HepG2 (cell line): Measurements from ENCODE around the gene PARP2. TPM values are rescaled to one million over a fixed set of nuclear protein-coding genes. Genes with fewer than 3 reads are reported as not detected.

ENCODE experiments used
- ATAC-seq: fragments of 200-7000 bp; cut with Tn5 transposase; 3 replicates; pipeline ENCODE4 v1.9.1; 2020; ENCODE audit warnings: mild to moderate bottlenecking, moderate library complexity
- Bru-seq: library from RNA; stranded (reverse); fragments of 400-500 nt; gene quantifications from one replicate; lab custom pipeline; 2021; lab: Mats Ljungman, UMichigan
- BruChase-seq, 2 experiments: library from RNA; stranded (reverse); fragments of 400-500 nt; gene quantifications; one replicate each; lab custom pipeline; 2021; lab: Mats Ljungman, UMichigan
- BruUV-seq: library from RNA; stranded (reverse); fragments of 400-500 nt; replicated peaks from 2 replicates; lab custom pipeline; 2021; lab: Mats Ljungman, UMichigan
- CTCF ChIA-PET: fragments of 300-600 bp; formaldehyde crosslinking; extraction: SDS; loops from one replicate; lab custom pipeline; 2021; ENCODE audit warnings: low total read pairs, inconsistent platforms, low intra/inter-chr PET ratio; lab: Yijun Ruan, JAX
- POLR2A ChIA-PET: fragments of 350-600 bp; sonication (Branson Sonifier 250); formaldehyde crosslinking; loops from one replicate; lab custom pipeline; 2020; ENCODE audit warnings: antibody characterized with exemption, inconsistent platforms; lab: Yijun Ruan, JAX
- DNase-seq: peaks from one replicate; pipeline ENCODE4 v3.0.0-alpha.2; 2015; ENCODE audit warnings: low spot score
- FAIRE-seq: peaks from 3 replicates; lab custom pipeline; 2011; peaks lifted over from hg19 to GRCh38; lab: Jason Lieb, UNC
- H2AFZ ChIP-seq: one replicate; pipeline ENCODE4 v1.6.1; 2011; ENCODE audit warnings: low read length, inconsistent platforms
- H3K27ac ChIP-seq: fragments of 300-600 bp; 3 replicates; pipeline ENCODE4 v1.8.0; 2011; ENCODE audit warnings: mixed run types, mild to moderate bottlenecking, mixed read lengths, low read length, inconsistent platforms; ENCODE audit not compliant: insufficient read depth; ENCODE audit errors: extremely low read length
- H3K27me3 ChIP-seq, 2 experiments: fragments of 200-600 bp in 1 of 2; 2 replicates in 1 of 2; 3 replicates in 1 of 2; pipeline versions ENCODE4 v1.6.0 to v1.8.0; 2011; ENCODE audit warnings: low read length in 2 of 2, mild to moderate bottlenecking in 2 of 2, moderate library complexity in 2 of 2, inconsistent platforms in 1 of 2; ENCODE audit not compliant: insufficient read depth in 2 of 2, control insufficient read depth in 1 of 2
- H3K36me3 ChIP-seq, 2 experiments: fragments of 200-600 bp in 1 of 2; replicated peaks in 1 of 2; 2 replicates in 1 of 2; 3 replicates in 1 of 2; pipeline versions ENCODE4 v1.5.1 to v1.8.0; 2011; ENCODE audit warnings: low read length in 2 of 2, inconsistent platforms in 1 of 2; ENCODE audit not compliant: insufficient read depth in 2 of 2, control insufficient read depth in 1 of 2
- H3K4me1 ChIP-seq: 2 replicates; pipeline ENCODE4 v1.5.1; 2012; ENCODE audit warnings: low read length, inconsistent platforms; ENCODE audit not compliant: insufficient read depth
- H3K4me2 ChIP-seq: 2 replicates; pipeline ENCODE4 v1.6.0; 2011; ENCODE audit warnings: low read depth, low read length, inconsistent platforms
- H3K4me3 ChIP-seq, 3 experiments: fragments of 200-600 bp in 1 of 3; sonication (generic), shearing (Covaris generic) in 1 of 3; replicated peaks in 1 of 3; 2 replicates each; pipeline ENCODE4 v1.5.1; 2011 to 2016; ENCODE audit warnings: low read length in 3 of 3, inconsistent platforms in 2 of 3, low read depth in 2 of 3, mild to moderate bottlenecking in 2 of 3, control low read depth in 1 of 3, mixed read lengths in 1 of 3; ENCODE audit not compliant: insufficient read depth in 1 of 3
- H3K79me2 ChIP-seq: one replicate; pipeline ENCODE4 v1.6.1; 2011; ENCODE audit warnings: low read length, inconsistent platforms; ENCODE audit not compliant: insufficient read depth
- H3K9ac ChIP-seq: 2 replicates; pipeline ENCODE4 v1.6.0; 2011; ENCODE audit warnings: mild to moderate bottlenecking, low read depth, low read length, inconsistent platforms; ENCODE audit not compliant: insufficient read depth
- H3K9me3 ChIP-seq: 2 replicates; pipeline ENCODE4 v1.5.1; 2012; ENCODE audit warnings: mild to moderate bottlenecking, low read length
- H4K20me1 ChIP-seq: 2 replicates; pipeline ENCODE4 v1.6.0; 2011; ENCODE audit warnings: inconsistent platforms, mild to moderate bottlenecking, low read length, moderate library complexity; ENCODE audit not compliant: insufficient read depth
- CBX2 ChIP-seq, 2 experiments: fragments of 200-600 bp in 1 of 2; sonication (generic); formaldehyde crosslinking in 1 of 2; IDR thresholded peaks; 2 replicates each; pipeline versions ENCODE4 v1.7.0 to v1.8.1; 2018 to 2022; ENCODE audit warnings: low read depth in 2 of 2, low read length in 1 of 2, mild to moderate bottlenecking in 1 of 2, missing genetic modification reagents in 1 of 2
- CEBPB ChIP-seq: IDR thresholded peaks from 2 replicates; pipeline ENCODE4 v1.6.1; 2011; ENCODE audit warnings: low read depth, low read length, improper control_type of control experiment, borderline replicate concordance
- KAT2B ChIP-seq: fragments of 150-350 bp; IDR thresholded peaks from 2 replicates; pipeline ENCODE4 v1.6.1; 2014; ENCODE audit warnings: low read depth, low read length, borderline replicate concordance
- KDM2A ChIP-seq: sonication (generic); formaldehyde crosslinking; IDR thresholded peaks from 2 replicates; pipeline ENCODE4 v1.4.0; 2020; ENCODE audit warnings: low read depth, missing genetic modification reagents, borderline replicate concordance
- MXD4 ChIP-seq: IDR thresholded peaks from 2 replicates; pipeline ENCODE4 v1.6.1; 2016; ENCODE audit warnings: mild to moderate bottlenecking, missing biosample characterization, missing genetic modification reagents
- NFIC ChIP-seq: IDR thresholded peaks from 2 replicates; pipeline ENCODE4 v1.6.1; 2012; ENCODE audit warnings: mild to moderate bottlenecking, low read length, inconsistent platforms
- SIX1 ChIP-seq: sonication (generic); formaldehyde crosslinking; IDR thresholded peaks from 2 replicates; pipeline ENCODE4 v1.4.0; 2020; ENCODE audit warnings: missing genetic modification reagents, borderline replicate concordance
- TBX3 ChIP-seq: fragments of 450-650 bp; IDR thresholded peaks from 2 replicates; pipeline ENCODE4 v1.6.1; 2017; ENCODE audit warnings: antibody characterized with exemption, mild to moderate bottlenecking, inconsistent platforms, borderline replicate concordance
- ZKSCAN8 ChIP-seq: IDR thresholded peaks from 2 replicates; pipeline ENCODE4 v1.6.1; 2016; ENCODE audit warnings: borderline replicate concordance, missing genetic modification reagents, missing compliant biosample characterization
- ZNF124 ChIP-seq: sonication (generic); formaldehyde crosslinking; IDR thresholded peaks from 2 replicates; pipeline ENCODE4 v1.4.0; 2020; ENCODE audit warnings: missing genetic modification reagents
- ZNF768 ChIP-seq: sonication (generic); formaldehyde crosslinking; IDR thresholded peaks from 2 replicates; pipeline ENCODE4 v1.4.0; 2020; ENCODE audit warnings: missing genetic modification reagents
- ZNF775 ChIP-seq: sonication (generic); formaldehyde crosslinking; IDR thresholded peaks from 2 replicates; pipeline ENCODE4 v1.4.0; 2020; ENCODE audit warnings: missing genetic modification reagents, mild to moderate bottlenecking, moderate library complexity, borderline replicate concordance
- WGBS: methylation state at CpG from one replicate; pipeline ENCODE4 v1.1.6; 2017; ENCODE audit warnings: low lambda C conversion rate; 5-methylcytosine and 5-hydroxymethylcytosine counted together
- in situ Hi-C: cut with HindIII; loops from 2 replicates; pipeline ENCODE4 v1.10.0; 2017; ENCODE audit warnings: low pct_unique_long_range_greater_than_20kb; ENCODE audit not compliant: extremely low pct_ligation_motif_present
- intact Hi-C: fragments of 100-400 bp; cut with micrococcal nuclease; formaldehyde crosslinking; loops from one replicate; pipeline ENCODE4 v1.10.0; 2022; ENCODE audit not compliant: unreplicated experiment
- long read RNA-seq, 2 experiments: library from RNA in 1 of 2; library from polyadenylated mRNA in 1 of 2; stranded (forward) in 1 of 2; unstranded in 1 of 2; transcript quantifications; one replicate each; pipeline ENCODE4 v2.0.0, GENCODE V29; 2019 to 2022
- polyA minus RNA-seq, 3 experiments: library from RNA; depleted of rRNA, polyadenylated mRNA; stranded (reverse); fragments of >200 nt; gene quantifications; 2 replicates each; pipeline ENCODE4 v1.2.3, GENCODE V29; 2011; ENCODE audit warnings: low replicate concordance in 1 of 3
- polyA plus RNA-seq, 8 experiments: library from polyadenylated mRNA; depleted of rRNA in 3 of 8; stranded (reverse) in 7 of 8; unstranded in 1 of 8; fragments of >200 nt; fragmentation: Illumina TruSeq in 4 of 8; extraction: Trizol in 4 of 8; gene quantifications; 2 replicates each; pipeline versions ENCODE4 v1.2.1 to v1.2.3, GENCODE V29; 2011 to 2016; ENCODE audit warnings: low read depth in 4 of 8, missing spikeins in 1 of 8, mixed read lengths in 1 of 8; ENCODE audit not compliant: insufficient read depth in 1 of 8
- total RNA-seq, 5 experiments: library from RNA; depleted of rRNA; stranded (reverse); fragments of >200 nt; fragmentation: Illumina TruSeq; extraction: Trizol; gene quantifications; 2 replicates each; pipeline ENCODE4 v1.2.3, GENCODE V29; 2016; ENCODE audit warnings: low read depth in 1 of 5
- TF ChIP-seq, protein P1 (sequence below): sonication (generic); formaldehyde crosslinking; IDR thresholded peaks from 2 replicates; pipeline ENCODE4 v1.4.0; 2020; ENCODE audit warnings: missing genetic modification reagents

The PARP2 gene, protein sequence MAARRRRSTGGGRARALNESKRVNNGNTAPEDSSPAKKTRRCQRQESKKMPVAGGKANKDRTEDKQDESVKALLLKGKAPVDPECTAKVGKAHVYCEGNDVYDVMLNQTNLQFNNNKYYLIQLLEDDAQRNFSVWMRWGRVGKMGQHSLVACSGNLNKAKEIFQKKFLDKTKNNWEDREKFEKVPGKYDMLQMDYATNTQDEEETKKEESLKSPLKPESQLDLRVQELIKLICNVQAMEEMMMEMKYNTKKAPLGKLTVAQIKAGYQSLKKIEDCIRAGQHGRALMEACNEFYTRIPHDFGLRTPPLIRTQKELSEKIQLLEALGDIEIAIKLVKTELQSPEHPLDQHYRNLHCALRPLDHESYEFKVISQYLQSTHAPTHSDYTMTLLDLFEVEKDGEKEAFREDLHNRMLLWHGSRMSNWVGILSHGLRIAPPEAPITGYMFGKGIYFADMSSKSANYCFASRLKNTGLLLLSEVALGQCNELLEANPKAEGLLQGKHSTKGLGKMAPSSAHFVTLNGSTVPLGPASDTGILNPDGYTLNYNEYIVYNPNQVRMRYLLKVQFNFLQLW
- total RNA-seq (2016; rRNA removed; fragmentation: Illumina TruSeq; extraction: Trizol), result 37.3 and 39.1 TPM in 2 replicates
- total RNA-seq (2016; cell fraction: cytosol; rRNA removed; fragmentation: Illumina TruSeq; extraction: Trizol; ENCODE audit: low read depth), result 12.6 and 13.3 TPM in 2 replicates
- total RNA-seq (2016; cell fraction: insoluble cytoplasmic fraction; rRNA removed; fragmentation: Illumina TruSeq; extraction: Trizol), result 38.8 and 39.8 TPM in 2 replicates
- 15.3 and 15.8 TPM in 2 replicates for total RNA-seq (2016; cell fraction: membrane; rRNA removed; fragmentation: Illumina TruSeq; extraction: Trizol)
- total RNA-seq (2016; cell fraction: nucleus; rRNA removed; fragmentation: Illumina TruSeq; extraction: Trizol), result 45.9 and 50.0 TPM in 2 replicates
- 31.3 and 38.4 TPM in 2 replicates for polyA plus RNA-seq (2011; rRNA removed)
- polyA plus RNA-seq (2011; cell fraction: cytosol; rRNA removed), result 18.1 and 20.5 TPM in 2 replicates
- polyA plus RNA-seq (2011; cell fraction: nucleus; rRNA removed), result 71.4 and 74.8 TPM in 2 replicates
- 34.8 and 43.7 TPM in 2 replicates for polyA plus RNA-seq (2012)
- polyA plus RNA-seq (2016; cell fraction: cytosol; fragmentation: Illumina TruSeq; extraction: Trizol; ENCODE audit: low read depth), result 5.1 and 5.8 TPM in 2 replicates
- 60.5 and 63.6 TPM in 2 replicates for polyA plus RNA-seq (2016; cell fraction: insoluble cytoplasmic fraction; fragmentation: Illumina TruSeq; extraction: Trizol; ENCODE audit: low read depth)
- 8.6 and 9.1 TPM in 2 replicates for polyA plus RNA-seq (2016; cell fraction: membrane; fragmentation: Illumina TruSeq; extraction: Trizol; ENCODE audit: low read depth)
- 132 and 134 TPM in 2 replicates for polyA plus RNA-seq (2016; cell fraction: nucleus; fragmentation: Illumina TruSeq; extraction: Trizol; ENCODE audit: insufficient read depth, low read depth)
- 7.0 and 16.0 TPM in 2 replicates for polyA minus RNA-seq (2011; rRNA and poly(A)+ RNA removed; ENCODE audit: low replicate concordance)
- polyA minus RNA-seq (2011; cell fraction: cytosol; rRNA and poly(A)+ RNA removed), result 10.3 and 12.2 TPM in 2 replicates
- polyA minus RNA-seq (2011; cell fraction: nucleus; rRNA and poly(A)+ RNA removed), result 20.7 and 27.6 TPM in 2 replicates
- percentile 70 among the genes with signal in this experiment for Bru-seq, nascent RNA
- percentile 72 among the genes with signal in this experiment for BruChase-seq, experiment 1, labeled RNA remaining after a 6-hour chase
- BruChase-seq, experiment 2, labeled RNA remaining after a 2-hour chase, result percentile 71 among the genes with signal in this experiment
- long read RNA-seq, experiment 1, transcript PARP2-202 (16 exons, 1,881 nt), result major isoform, 21 of 39 reads
- long read RNA-seq, experiment 1, transcript PARP2-201 (16 exons, 1,886 nt), result minor isoform, 10 of 39 reads
- long read RNA-seq, experiment 1, partial matches to known transcripts, result 3 of 39 reads
- long read RNA-seq, experiment 1, other reads (novel, unspliced or antisense), result 5 of 39 reads
- long read RNA-seq, experiment 2, transcript PARP2-202 (16 exons, 1,881 nt), result major isoform, 11 of 37 reads
- long read RNA-seq, experiment 2, transcript PARP2-201 (16 exons, 1,886 nt), result minor isoform, 10 of 37 reads
- long read RNA-seq, experiment 2, partial matches to known transcripts, result 8 of 37 reads
- long read RNA-seq, experiment 2, other reads (novel, unspliced or antisense), result 7 of 37 reads

DNA sequence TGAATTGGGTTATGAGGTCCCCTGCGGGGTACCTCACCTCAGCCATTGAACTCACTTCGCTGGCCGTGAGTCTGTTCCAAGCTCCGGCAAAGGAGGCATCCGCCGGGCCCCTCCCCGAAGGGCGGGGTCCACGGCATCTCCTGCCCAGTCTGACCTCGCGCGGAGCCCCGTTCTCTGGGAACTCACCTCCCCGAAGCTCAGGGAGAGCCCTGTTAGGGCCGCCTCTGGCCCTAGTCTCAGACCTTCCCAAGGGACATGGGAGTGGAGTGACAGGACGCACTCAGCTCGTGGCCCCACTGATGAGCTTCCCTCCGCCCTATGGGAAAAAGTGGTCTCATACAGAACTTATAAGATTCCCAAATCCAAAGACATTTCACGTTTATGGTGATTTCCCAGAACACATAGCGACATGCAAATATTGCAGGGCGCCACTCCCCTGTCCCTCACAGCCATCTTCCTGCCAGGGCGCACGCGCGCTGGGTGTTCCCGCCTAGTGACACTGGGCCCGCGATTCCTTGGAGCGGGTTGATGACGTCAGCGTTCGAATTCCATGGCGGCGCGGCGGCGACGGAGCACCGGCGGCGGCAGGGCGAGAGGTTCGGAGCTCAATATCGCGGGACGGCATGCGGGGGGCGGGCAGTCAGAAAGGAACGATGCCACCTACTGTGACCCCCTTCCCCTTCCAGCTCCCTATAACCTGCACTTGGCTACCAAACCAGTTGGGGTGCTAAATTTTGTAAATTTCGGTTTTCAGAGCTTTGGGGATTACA lies at the start of gene PARP2:
PARP2 (plus strand) TSS at position 544 of the 770 bp plus-strand sequence; CDS start at position 551, 7 bp downstream.
- Histone ChIP-seq H3K79me2 (peaks cover 12% of the 10 kb centered on the region), H3K4me1 (peaks cover 24% of the 10 kb centered on the region), H3K9ac (peak within 1 kb of the TSS; percentile 91), H3K4me2 (peak within 1 kb of the TSS; percentile 70), H4K20me1 (no peaks in the 10 kb centered on the region), H3K27me3 (no peaks in the 10 kb centered on the region; a peak in 1 of 5 replicates), H3K4me3 (peak within 1 kb of the TSS; percentile 82 to 88 (median 86)), H3K9me3 (no peaks in the 10 kb centered on the region), H3K36me3 (peaks cover 5 to 16% of the 10 kb centered on the region in 2 experiments; a peak in 4 of 5 replicates), H3K27ac (peak within 1 kb of the TSS; percentile 89), H2AFZ (peak within 1 kb of the TSS; percentile 90)
- ATAC-seq (peak; percentile 99), FAIRE-seq (peak; percentile 99), DNase-seq (peak; percentile 100)
- BruUV-seq, result TSS peak; percentile 95
- POLR2A ChIA-PET, result interaction anchor here (0.7 to 5.8 kb wide), 39 partner anchors 9 to 1214 kb away, joined by 3 to 139 read pairs (median 6); partner anchors contain the start of genes APEX1, ARHGEF40, CCNB1IP1 and METTL3
- CTCF ChIA-PET, result no interaction called here
- in situ Hi-C loops, result loop anchor here (25.0 kb wide), 2 partner anchors 119 to 644 kb away; partner anchors contain the start of genes APEX1, METTL17, OSGEP and PIP4P1
- WGBS, result 2% methylated on average over 39 of the region's 50 CpGs
- intact Hi-C loops, result loop anchor here (1.0 to 2.0 kb wide), 6 partner anchors 10 to 343 kb away; partner anchors contain the start of genes CCNB1IP1, PIP4P1 and TEP1
- TF ChIP-seq CEBPB (no peak), ZKSCAN8 (peak; percentile 91; the same call in 1 of the 2 replicates), MXD4 (no peak; the same call in 1 of the 2 replicates), NFIC (no peak; the same call in 1 of the 2 replicates), ZNF775 (CRISPR knock-in tag) (peak; percentile 81; the same call in 1 of the 2 replicates), ZNF768 (CRISPR knock-in tag) (peak; percentile 14; the same call in 1 of the 2 replicates), ZNF124 (peak; percentile 95), TBX3 (peak; percentile 54; the same call in 1 of the 2 replicates), CBX2 (IDR thresholded peaks at IDR 0.05; ENCODE audit: low read depth, low read length) (no peak), CBX2 (CRISPR knock-in tag; IDR thresholded peaks at IDR 0.05; ENCODE audit: low read depth) (no peak), KDM2A (peak; percentile 85), SIX1 (CRISPR knock-in tag) (no peak), KAT2B (no peak)
- TF ChIP-seq, protein P1, sequence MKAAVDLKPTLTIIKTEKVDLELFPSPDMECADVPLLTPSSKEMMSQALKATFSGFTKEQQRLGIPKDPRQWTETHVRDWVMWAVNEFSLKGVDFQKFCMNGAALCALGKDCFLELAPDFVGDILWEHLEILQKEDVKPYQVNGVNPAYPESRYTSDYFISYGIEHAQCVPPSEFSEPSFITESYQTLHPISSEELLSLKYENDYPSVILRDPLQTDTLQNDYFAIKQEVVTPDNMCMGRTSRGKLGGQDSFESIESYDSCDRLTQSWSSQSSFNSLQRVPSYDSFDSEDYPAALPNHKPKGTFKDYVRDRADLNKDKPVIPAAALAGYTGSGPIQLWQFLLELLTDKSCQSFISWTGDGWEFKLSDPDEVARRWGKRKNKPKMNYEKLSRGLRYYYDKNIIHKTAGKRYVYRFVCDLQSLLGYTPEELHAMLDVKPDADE (CRISPR knock-in tag), result 0 out of 2 replicates have a peak, but pooled peaks have one; percentile 71
